Activated naive CD4-positive, alpha-beta T cell treated with anti-CD3 and anti-CD28 coated beads for 36 hours (primary cell): ENCODE measurements around the gene PTPN23. TPM values are rescaled to one million over a fixed set of nuclear protein-coding genes. Genes with fewer than 3 reads are reported as not detected.

Experiments used
- CTCF ChIA-PET: fragments of 350-600 bp; sonication (Branson Sonifier 250); formaldehyde crosslinking; loops from one replicate; lab custom pipeline; 2021; ENCODE audit warnings: antibody characterized with exemption; lab: Charles Lee
- DNase-seq: peaks from one replicate; pipeline ENCODE4 v3.0.0-alpha.2; 2020
- H3K27ac Mint-ChIP-seq: one replicate; pipeline ENCODE4 v1.8.0; 2021; ENCODE audit warnings: mild to moderate bottlenecking, mixed read lengths
- H3K27me3 Mint-ChIP-seq: one replicate; pipeline ENCODE4 v1.8.0; 2021; ENCODE audit warnings: low read depth, mixed read lengths
- H3K36me3 Mint-ChIP-seq: one replicate; pipeline ENCODE4 v1.8.0; 2021; ENCODE audit warnings: low read depth, mixed read lengths
- H3K4me1 Mint-ChIP-seq: one replicate; pipeline ENCODE4 v1.8.0; 2021; ENCODE audit warnings: low read depth, mixed read lengths
- H3K4me3 Mint-ChIP-seq: one replicate; pipeline ENCODE4 v1.8.0; 2021; ENCODE audit warnings: mild to moderate bottlenecking, moderate library complexity, mixed read lengths
- H3K9me3 Mint-ChIP-seq: one replicate; pipeline ENCODE4 v1.8.0; 2021; ENCODE audit warnings: mixed read lengths
- intact Hi-C: fragments of 100-400 bp; cut with micrococcal nuclease; formaldehyde crosslinking; loops from one replicate; pipeline ENCODE4 v1.15.1; 2023
- total RNA-seq, 2 experiments: library from RNA; stranded (reverse); gene quantifications; one replicate each; pipeline ENCODE4 v1.2.3, GENCODE V29; 2021

Gene PTPN23
- total RNA-seq, result 10 to 100 TPM; 18.7 to 21.6 TPM

GRCh38 chr3:47380601-47381316 lies at the start of gene PTPN23:
Gene PTPN23, plus strand, starts transcription at chr3:47381021. Its CDS starts 76 bp downstream, at chr3:47381097.
- Mint-ChIP-seq H3K4me3 (peak within 1 kb of the TSS; percentile 100), H3K27me3 (no peaks in the 10 kb centered on the region), H3K36me3 (peaks cover 11% of the 10 kb centered on the region), H3K27ac (peak within 1 kb of the TSS; percentile 98), H3K4me1 (peaks cover 37% of the 10 kb centered on the region), H3K9me3 (no peaks in the 10 kb centered on the region)
- intact Hi-C loops, result loop anchor here (1.0 to 5.0 kb wide), 7 partner anchors 41 to 422 kb away; partner anchors contain the start of genes KIF9, KLHL18, NBEAL2 and SETD2
- CTCF ChIA-PET, result interaction anchor here (0.9 to 1.2 kb wide), 4 partner anchors 10 to 685 kb away, joined by 3 to 6 read pairs (median 3); no protein-coding TSS in a partner anchor
- DNase-seq, result peak; percentile 99

- Mint-ChIP-seq H3K27ac (no peak overlapping the region), H3K4me1 (no peaks in the 10 kb centered on the region), H3K27me3 (no peaks in the 10 kb centered on the region), H3K9me3 (no peaks in the 10 kb centered on the region), H3K4me3 (no peak overlapping the region), H3K36me3 (peaks cover 17% of the 10 kb centered on the region)
- DNase-seq, result no peak
- intact Hi-C loops, result no loop called here
- CTCF ChIA-PET, result no interaction called here
These were observed 46.9 kb upstream of the PTPN23 start for GRCh38 chr3:47333907-47334306.

- Mint-ChIP-seq H3K27me3 (no peaks in the 10 kb centered on the region), H3K9me3 (no peaks in the 10 kb centered on the region), H3K36me3 (peaks cover 18% of the 10 kb centered on the region), H3K4me1 (no peaks in the 10 kb centered on the region), H3K4me3 (no peak overlapping the region), H3K27ac (no peak overlapping the region)
- CTCF ChIA-PET, result no interaction called here
- intact Hi-C loops, result no loop called here
- no peak for DNase-seq
These were observed 43.2 kb upstream of the PTPN23 start for GRCh38 chr3:47337656-47338055.

GRCh38 chr3:47339951-47340350 lies 40.9 kb upstream of the PTPN23 start:
- peaks cover 26% of the 10 kb centered on the region for H3K36me3 Mint-ChIP-seq
- H3K27me3 Mint-ChIP-seq, result no peaks in the 10 kb centered on the region
- CTCF ChIA-PET, result no interaction called here
- H3K4me1 Mint-ChIP-seq, result no peaks in the 10 kb centered on the region
- intact Hi-C loops, result no loop called here
- no peak overlapping the region for H3K27ac Mint-ChIP-seq
- no peaks in the 10 kb centered on the region for H3K9me3 Mint-ChIP-seq
- no peak overlapping the region for H3K4me3 Mint-ChIP-seq
- DNase-seq, result no peak

GRCh38 chr3:47340866-47341265 lies 40.0 kb upstream of the PTPN23 start:
- CTCF ChIA-PET, result interaction anchor here (0.5 kb wide), 1 partner anchor 365 kb away, joined by 3 read pairs; no protein-coding TSS in a partner anchor
- H3K27ac Mint-ChIP-seq, result no peak overlapping the region
- no peak overlapping the region for H3K4me3 Mint-ChIP-seq
- H3K9me3 Mint-ChIP-seq, result no peaks in the 10 kb centered on the region
- DNase-seq, result no peak
- intact Hi-C loops, result no loop called here
- H3K4me1 Mint-ChIP-seq, result peaks cover 4% of the 10 kb centered on the region
- H3K27me3 Mint-ChIP-seq, result no peaks in the 10 kb centered on the region
- H3K36me3 Mint-ChIP-seq, result peaks cover 29% of the 10 kb centered on the region

GRCh38 chr3:47342151-47342550 lies 38.7 kb upstream of the PTPN23 start:
- H3K36me3 Mint-ChIP-seq, result peaks cover 24% of the 10 kb centered on the region

GRCh38 chr3:47342812-47343211 lies 38.0 kb upstream of the PTPN23 start:
- H3K36me3 Mint-ChIP-seq, result peaks cover 24% of the 10 kb centered on the region
- intact Hi-C loops, result no loop called here
- no peaks in the 10 kb centered on the region for H3K9me3 Mint-ChIP-seq
- no peak overlapping the region for H3K27ac Mint-ChIP-seq
- peaks cover 4% of the 10 kb centered on the region for H3K4me1 Mint-ChIP-seq
- CTCF ChIA-PET, result no interaction called here
- H3K4me3 Mint-ChIP-seq, result no peak overlapping the region
- DNase-seq, result no peak
- no peaks in the 10 kb centered on the region for H3K27me3 Mint-ChIP-seq

More at GRCh38 chr3:47342151-47342550, 38.7 kb upstream of the PTPN23 start:
- no peak overlapping the region for H3K4me3 Mint-ChIP-seq
- no peak overlapping the region for H3K27ac Mint-ChIP-seq
- peaks cover 4% of the 10 kb centered on the region for H3K4me1 Mint-ChIP-seq
- H3K9me3 Mint-ChIP-seq, result no peaks in the 10 kb centered on the region
- CTCF ChIA-PET, result no interaction called here
- DNase-seq, result no peak
- intact Hi-C loops, result no loop called here
- H3K27me3 Mint-ChIP-seq, result no peaks in the 10 kb centered on the region

- peaks cover 4% of the 10 kb centered on the region for H3K4me1 Mint-ChIP-seq
- H3K27ac Mint-ChIP-seq, result no peak overlapping the region
- no peaks in the 10 kb centered on the region for H3K27me3 Mint-ChIP-seq
- intact Hi-C loops, result no loop called here
- no peaks in the 10 kb centered on the region for H3K9me3 Mint-ChIP-seq
- CTCF ChIA-PET, result interaction anchor here (0.6 kb wide), 1 partner anchor 516 kb away, joined by 3 read pairs; no protein-coding TSS in a partner anchor
- DNase-seq, result no peak
- H3K4me3 Mint-ChIP-seq, result no peak overlapping the region
- peaks cover 19% of the 10 kb centered on the region for H3K36me3 Mint-ChIP-seq
These were observed 37.3 kb upstream of the PTPN23 start for GRCh38 chr3:47343471-47343971.

- Mint-ChIP-seq H3K36me3 (peaks cover 15% of the 10 kb centered on the region), H3K4me1 (peaks cover 4% of the 10 kb centered on the region), H3K27me3 (no peaks in the 10 kb centered on the region), H3K9me3 (no peaks in the 10 kb centered on the region), H3K27ac (no peak overlapping the region), H3K4me3 (no peak overlapping the region)
- DNase-seq, result no peak
- intact Hi-C loops, result no loop called here
- CTCF ChIA-PET, result no interaction called here
These were observed 35.9 kb upstream of the PTPN23 start for GRCh38 chr3:47344971-47345370.

- no peaks in the 10 kb centered on the region for H3K9me3 Mint-ChIP-seq
- peaks cover 4% of the 10 kb centered on the region for H3K4me1 Mint-ChIP-seq
- CTCF ChIA-PET, result no interaction called here
- no peak overlapping the region for H3K27ac Mint-ChIP-seq
- peaks cover 12% of the 10 kb centered on the region for H3K36me3 Mint-ChIP-seq
- H3K27me3 Mint-ChIP-seq, result no peaks in the 10 kb centered on the region
- no peak for DNase-seq
- intact Hi-C loops, result no loop called here
- H3K4me3 Mint-ChIP-seq, result no peak overlapping the region
These were observed 33.5 kb upstream of the PTPN23 start for GRCh38 chr3:47347217-47347801.

- intact Hi-C loops, result no loop called here
- peaks cover 11% of the 10 kb centered on the region for H3K36me3 Mint-ChIP-seq
- DNase-seq, result no peak
- H3K4me1 Mint-ChIP-seq, result peaks cover 4% of the 10 kb centered on the region
- no peak overlapping the region for H3K4me3 Mint-ChIP-seq
- no peaks in the 10 kb centered on the region for H3K9me3 Mint-ChIP-seq
- H3K27ac Mint-ChIP-seq, result no peak overlapping the region
- H3K27me3 Mint-ChIP-seq, result no peaks in the 10 kb centered on the region
- CTCF ChIA-PET, result interaction anchor here (0.6 kb wide), 1 partner anchor 679 kb away, joined by 3 read pairs; no protein-coding TSS in a partner anchor
These were observed 32.2 kb upstream of the PTPN23 start for GRCh38 chr3:47348411-47349154.

- no peak for DNase-seq
- intact Hi-C loops, result no loop called here
- Mint-ChIP-seq H3K9me3 (peaks cover 17% of the 10 kb centered on the region), H3K4me3 (no peak overlapping the region), H3K27me3 (no peaks in the 10 kb centered on the region), H3K27ac (no peak overlapping the region), H3K4me1 (no peaks in the 10 kb centered on the region), H3K36me3 (peaks cover 4% of the 10 kb centered on the region)
- CTCF ChIA-PET, result no interaction called here
These were observed 25.8 kb upstream of the PTPN23 start for GRCh38 chr3:47355010-47355409.
